D721Med (cell line): ENCODE results near the gene NXPE3.

ENCODE experiments used
- DNase-seq: peaks from one replicate; pipeline ENCODE4 v3.0.0; 2011; ENCODE audit warnings: low spot score; ENCODE audit not compliant: insufficient read length
- FAIRE-seq: peaks from 2 replicates; lab custom pipeline; 2011; peaks lifted over from hg19 to GRCh38; lab: Jason Lieb, UNC
- TF ChIP-seq, protein P1 (sequence below): IDR thresholded peaks from 2 replicates; pipeline ENCODE4 v1.5.1; 2012; ENCODE audit warnings: mild to moderate bottlenecking, control low read depth; ENCODE audit not compliant: insufficient read depth; ENCODE audit errors: missing control alignments

The NXPE3 gene

GRCh38 chr3:101851072-101851770, 72.2 kb downstream of the NXPE3 start:
- TF ChIP-seq, protein P1, sequence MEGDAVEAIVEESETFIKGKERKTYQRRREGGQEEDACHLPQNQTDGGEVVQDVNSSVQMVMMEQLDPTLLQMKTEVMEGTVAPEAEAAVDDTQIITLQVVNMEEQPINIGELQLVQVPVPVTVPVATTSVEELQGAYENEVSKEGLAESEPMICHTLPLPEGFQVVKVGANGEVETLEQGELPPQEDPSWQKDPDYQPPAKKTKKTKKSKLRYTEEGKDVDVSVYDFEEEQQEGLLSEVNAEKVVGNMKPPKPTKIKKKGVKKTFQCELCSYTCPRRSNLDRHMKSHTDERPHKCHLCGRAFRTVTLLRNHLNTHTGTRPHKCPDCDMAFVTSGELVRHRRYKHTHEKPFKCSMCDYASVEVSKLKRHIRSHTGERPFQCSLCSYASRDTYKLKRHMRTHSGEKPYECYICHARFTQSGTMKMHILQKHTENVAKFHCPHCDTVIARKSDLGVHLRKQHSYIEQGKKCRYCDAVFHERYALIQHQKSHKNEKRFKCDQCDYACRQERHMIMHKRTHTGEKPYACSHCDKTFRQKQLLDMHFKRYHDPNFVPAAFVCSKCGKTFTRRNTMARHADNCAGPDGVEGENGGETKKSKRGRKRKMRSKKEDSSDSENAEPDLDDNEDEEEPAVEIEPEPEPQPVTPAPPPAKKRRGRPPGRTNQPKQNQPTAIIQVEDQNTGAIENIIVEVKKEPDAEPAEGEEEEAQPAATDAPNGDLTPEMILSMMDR: no peak
- no peak for FAIRE-seq
- DNase-seq: no peak

DNA sequence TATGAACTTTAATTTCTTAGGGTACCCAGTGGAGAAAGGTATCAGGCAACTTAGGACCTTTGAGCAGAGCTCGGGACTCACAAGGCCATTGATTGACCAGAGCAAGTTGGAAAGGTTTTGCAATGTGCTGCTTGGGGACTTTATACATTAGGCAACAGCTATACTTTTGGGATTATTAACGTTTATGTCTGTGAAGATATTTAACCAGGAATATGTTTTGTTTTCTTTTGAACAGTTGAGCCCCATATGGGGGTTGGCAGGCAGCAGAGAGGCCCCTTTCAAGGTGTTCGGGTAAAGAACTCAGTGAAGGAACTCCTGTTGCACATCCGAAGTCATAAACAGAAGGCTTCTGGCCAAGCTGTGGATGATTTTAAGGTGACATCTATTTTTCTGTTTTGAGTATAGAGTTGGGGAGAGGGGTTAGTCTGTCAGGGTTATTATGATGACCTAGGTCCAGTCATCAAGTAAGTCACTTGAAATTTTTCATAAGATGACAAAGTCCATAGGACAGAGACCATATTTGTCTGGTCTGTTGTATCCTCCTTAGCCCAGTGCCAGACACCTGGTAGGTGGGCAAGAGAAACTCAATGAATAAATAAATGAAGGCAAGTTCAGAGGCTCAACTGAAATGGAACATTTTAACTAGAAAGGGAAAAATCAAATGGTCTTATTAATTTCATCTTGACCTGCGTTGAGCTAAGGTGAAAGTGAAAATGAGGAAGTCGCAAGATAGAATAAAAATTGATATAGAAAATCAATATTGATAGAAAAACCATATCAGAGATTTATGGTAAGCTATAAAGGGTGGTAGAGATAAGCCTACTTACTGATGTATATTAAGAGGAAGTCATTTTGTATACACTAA, 73.1 kb downstream of the NXPE3 start:
- FAIRE-seq (no peak), DNase-seq (no peak)
- TF ChIP-seq, protein P1: no peak

DNA sequence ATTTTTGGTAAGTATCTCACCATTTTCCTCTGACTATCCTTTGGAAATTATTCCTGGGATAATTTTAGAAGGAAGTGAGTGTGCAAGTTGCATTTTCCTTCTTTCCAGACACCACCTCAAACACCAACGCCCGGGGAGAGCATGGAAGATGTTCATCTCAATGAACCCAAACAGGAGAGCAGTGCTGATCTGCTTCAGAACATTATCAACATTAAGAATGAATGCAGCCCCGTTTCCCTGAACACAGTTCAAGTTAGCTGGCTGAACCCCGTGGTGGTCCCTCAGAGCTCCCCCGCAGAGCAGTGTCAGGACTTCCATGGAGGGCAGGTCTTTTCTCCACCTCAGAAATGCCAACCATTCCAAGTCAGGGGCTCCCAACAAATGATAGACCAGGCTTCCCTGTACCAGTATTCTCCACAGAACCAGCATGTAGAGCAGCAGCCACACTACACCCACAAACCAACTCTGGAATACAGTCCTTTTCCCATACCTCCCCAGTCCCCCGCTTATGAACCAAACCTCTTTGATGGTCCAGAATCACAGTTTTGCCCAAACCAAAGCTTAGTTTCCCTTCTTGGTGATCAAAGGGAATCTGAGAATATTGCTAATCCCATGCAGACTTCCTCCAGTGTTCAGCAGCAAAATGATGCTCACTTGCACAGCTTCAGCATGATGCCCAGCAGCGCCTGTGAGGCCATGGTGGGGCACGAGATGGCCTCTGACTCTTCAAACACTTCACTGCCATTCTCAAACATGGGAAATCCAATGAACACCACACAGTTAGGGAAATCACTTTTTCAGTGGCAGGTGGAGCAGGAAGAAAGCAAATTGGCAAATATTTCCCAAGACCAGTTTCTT, 74.2 kb downstream of the NXPE3 start:
- DNase-seq: no peak
- FAIRE-seq: no peak
- TF ChIP-seq, protein P1: no peak

DNA sequence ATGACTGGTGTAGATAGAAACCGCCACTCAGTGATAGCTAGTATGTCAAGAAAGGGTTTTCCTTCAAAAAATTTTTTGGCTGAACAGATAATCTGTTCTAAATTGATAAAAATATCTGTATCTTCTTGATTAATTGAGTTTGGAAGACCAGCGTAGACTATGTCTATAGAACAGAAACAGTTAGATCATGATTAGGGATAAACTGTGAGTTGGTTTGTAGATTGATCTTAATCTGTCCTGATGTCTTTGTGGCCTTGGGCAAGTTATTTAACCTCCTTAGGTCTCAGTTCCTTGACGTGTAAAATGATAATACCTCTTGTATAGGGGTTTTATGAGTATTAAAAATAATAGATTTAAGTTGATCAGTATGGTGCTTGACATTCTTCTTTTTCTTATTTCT, 75.0 kb downstream of the NXPE3 start:
- FAIRE-seq: no peak
- DNase-seq: no peak
- TF ChIP-seq, protein P1: no peak

DNA sequence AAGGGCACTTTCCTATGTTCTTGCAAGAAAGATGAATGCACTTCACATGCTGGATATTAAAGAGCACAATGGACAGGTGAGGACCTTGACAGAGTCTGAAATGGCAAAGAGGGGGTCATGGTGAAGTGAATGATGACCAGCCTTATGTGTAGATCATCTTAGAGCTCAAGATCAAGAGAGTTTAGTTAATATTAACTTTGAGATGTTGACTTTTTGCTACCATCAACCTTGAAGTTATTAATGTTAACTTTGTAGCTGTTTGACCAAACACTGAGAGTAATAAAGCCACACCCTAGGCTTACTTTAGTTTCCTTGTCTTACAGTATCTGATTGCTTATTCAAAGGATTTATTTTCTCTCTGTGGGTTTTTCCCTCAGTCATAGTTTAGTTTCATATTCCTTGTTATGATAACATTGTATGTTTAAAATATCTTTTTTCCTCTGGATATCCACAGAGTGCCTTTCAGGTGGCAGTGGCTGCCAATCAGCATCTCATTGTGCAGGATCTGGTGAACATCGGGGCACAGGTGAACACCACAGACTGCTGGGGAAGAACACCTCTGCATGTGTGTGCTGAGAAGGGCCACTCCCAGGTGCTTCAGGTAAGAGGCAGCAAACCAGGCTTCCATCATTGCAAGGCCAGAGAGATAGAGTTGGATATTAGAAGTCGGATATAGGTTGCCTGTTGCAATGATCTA, 75.7 kb downstream of the NXPE3 start:
- TF ChIP-seq, protein P1: no peak
- DNase-seq (no peak), FAIRE-seq (no peak)

DNA sequence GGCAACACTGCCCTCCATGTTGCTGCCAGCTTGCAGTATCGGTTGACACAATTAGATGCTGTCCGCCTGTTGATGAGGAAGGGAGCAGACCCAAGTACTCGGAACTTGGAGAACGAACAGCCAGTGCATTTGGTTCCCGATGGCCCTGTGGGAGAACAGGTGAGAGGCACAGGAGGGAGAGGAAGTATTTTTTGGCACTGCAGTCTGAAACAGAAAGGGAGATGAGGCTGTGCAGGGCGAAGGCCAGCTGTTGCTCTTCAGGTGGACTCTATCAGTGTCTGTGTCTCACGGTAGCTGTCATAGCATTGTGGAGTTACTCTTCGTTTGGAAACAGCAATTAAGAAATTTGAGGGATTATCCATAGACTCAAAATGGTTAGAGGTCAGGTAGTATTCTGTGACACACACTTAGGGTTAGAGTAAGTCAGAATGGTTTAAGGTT, 78.3 kb downstream of the NXPE3 start:
- TF ChIP-seq, protein P1: no peak
- no peak for FAIRE-seq
- no peak for DNase-seq
